G401.6 (cell line): Measurements from ENCODE around the gene CPLX1.
A peak's percentile ranks its signal among the peaks of the same experiment; 100 is the strongest.
"Not testable (repeated sequence)": the region's sequence is repeated elsewhere in the genome, so short reads cannot be mapped to it uniquely, and the experiment has no call there.

Source experiments
- FAIRE-seq: peaks from 2 replicates; lab custom pipeline; 2012; peaks lifted over from hg19 to GRCh38; lab: Jason Lieb, UNC

Gene CPLX1

GRCh38 chr4:775485-775884, 50.4 kb downstream of the CPLX1 start:
- FAIRE-seq, result not testable (repeated sequence)

- FAIRE-seq, result not testable (repeated sequence)
Observed at GRCh38 chr4:774419-775092, 51.4 kb downstream of the CPLX1 start.

- FAIRE-seq, result no peak
Observed at GRCh38 chr4:773214-773613, 52.7 kb downstream of the CPLX1 start.

GRCh38 chr4:772776-773175, 53.2 kb downstream of the CPLX1 start:
- FAIRE-seq, result no peak

- FAIRE-seq, result no peak
Observed at GRCh38 chr4:772118-772517, 53.8 kb downstream of the CPLX1 start.

- no peak for FAIRE-seq
Observed at GRCh38 chr4:771464-771863, 54.5 kb downstream of the CPLX1 start.

- FAIRE-seq, result no peak
Observed at GRCh38 chr4:770022-770421, 55.9 kb downstream of the CPLX1 start.

GRCh38 chr4:769511-769910, 56.4 kb downstream of the CPLX1 start:
- FAIRE-seq, result no peak

GRCh38 chr4:768995-769394, 56.9 kb downstream of the CPLX1 start:
- no peak for FAIRE-seq

GRCh38 chr4:768076-768475, 57.9 kb downstream of the CPLX1 start:
- no peak for FAIRE-seq

GRCh38 chr4:766559-767283, 59.2 kb downstream of the CPLX1 start:
- FAIRE-seq, result no peak

- peak; percentile 69 for FAIRE-seq
Observed at GRCh38 chr4:766152-766515, 59.8 kb downstream of the CPLX1 start.

- FAIRE-seq, result no peak
Observed at GRCh38 chr4:764405-765169, 61.3 kb downstream of the CPLX1 start.

- no peak for FAIRE-seq
Observed at GRCh38 chr4:763922-764321, 62.0 kb downstream of the CPLX1 start.

- FAIRE-seq, result no peak
Observed at GRCh38 chr4:763191-763810, 62.6 kb downstream of the CPLX1 start.

GRCh38 chr4:762211-763190, 63.4 kb downstream of the CPLX1 start:
- FAIRE-seq, result peak; percentile 51

- no peak for FAIRE-seq
Observed at GRCh38 chr4:761739-762138, 64.2 kb downstream of the CPLX1 start.

GRCh38 chr4:761086-761485, 64.8 kb downstream of the CPLX1 start:
- FAIRE-seq, result no peak

- FAIRE-seq, result no peak
Observed at GRCh38 chr4:760616-761015, 65.3 kb downstream of the CPLX1 start.

- not testable (repeated sequence) for FAIRE-seq
Observed at GRCh38 chr4:759810-760209, 66.1 kb downstream of the CPLX1 start.

GRCh38 chr4:757111-757510, 68.8 kb downstream of the CPLX1 start:
- FAIRE-seq, result no peak
